Activated naive CD8-positive, alpha-beta T cell treated with anti-CD3 and anti-CD28 coated beads for 36 hours (primary cell): Measurements from ENCODE around the gene PRLH. TPM values are rescaled to one million over a fixed set of nuclear protein-coding genes. Genes with fewer than 3 reads are reported as not detected.

Source experiments
- DNase-seq: peaks from one replicate; pipeline ENCODE4 v3.0.0; 2021
- H3K27ac Mint-ChIP-seq: one replicate; pipeline ENCODE4 v1.8.0; 2022; ENCODE audit warnings: mild to moderate bottlenecking, moderate library complexity, mixed read lengths
- H3K27me3 Mint-ChIP-seq: one replicate; pipeline ENCODE4 v1.8.0; 2022; ENCODE audit warnings: mild to moderate bottlenecking, mixed read lengths
- H3K36me3 Mint-ChIP-seq: one replicate; pipeline ENCODE4 v1.8.0; 2021; ENCODE audit warnings: mild to moderate bottlenecking, mixed read lengths
- H3K4me1 Mint-ChIP-seq: one replicate; pipeline ENCODE4 v1.8.0; 2021; ENCODE audit warnings: mixed read lengths
- H3K4me3 Mint-ChIP-seq: one replicate; pipeline ENCODE4 v1.8.0; 2022; ENCODE audit warnings: mild to moderate bottlenecking, moderate library complexity, mixed read lengths
- H3K9me3 Mint-ChIP-seq: one replicate; pipeline ENCODE4 v1.8.0; 2022; ENCODE audit warnings: mixed read lengths
- total RNA-seq, 2 experiments: library from RNA; stranded (reverse); gene quantifications; one replicate each; pipeline ENCODE4 v1.2.3, GENCODE V29; 2021

The PRLH gene
- total RNA-seq, 2 experiments from 2014 or later, result not detected

DNA sequence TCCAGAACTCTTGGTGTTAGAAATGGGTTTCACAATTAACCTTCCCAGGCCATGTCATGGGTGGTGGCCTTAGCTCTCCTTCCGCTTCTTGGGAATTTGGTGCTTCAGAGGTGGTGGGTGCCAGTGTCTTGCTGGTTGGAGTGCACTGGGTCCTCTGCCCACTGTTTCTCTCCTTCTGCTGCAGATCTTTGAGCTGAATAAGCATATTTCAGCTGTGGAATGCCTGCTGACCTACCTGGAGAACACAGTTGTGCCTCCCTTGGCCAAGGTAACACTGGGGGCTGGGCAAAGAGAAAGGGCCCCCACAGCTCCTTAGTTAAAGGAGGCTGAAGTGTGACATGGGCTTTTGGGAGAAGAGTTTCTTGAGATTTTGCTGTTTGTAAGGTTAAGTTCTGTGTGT lies 32.0 kb upstream of the PRLH start:
- Mint-ChIP-seq H3K27me3 (no peaks in the 10 kb centered on the region), H3K4me3 (no peak overlapping the region), H3K36me3 (no peaks in the 10 kb centered on the region), H3K27ac (no peak overlapping the region), H3K4me1 (no peaks in the 10 kb centered on the region), H3K9me3 (no peaks in the 10 kb centered on the region)
- no peak for DNase-seq

DNA sequence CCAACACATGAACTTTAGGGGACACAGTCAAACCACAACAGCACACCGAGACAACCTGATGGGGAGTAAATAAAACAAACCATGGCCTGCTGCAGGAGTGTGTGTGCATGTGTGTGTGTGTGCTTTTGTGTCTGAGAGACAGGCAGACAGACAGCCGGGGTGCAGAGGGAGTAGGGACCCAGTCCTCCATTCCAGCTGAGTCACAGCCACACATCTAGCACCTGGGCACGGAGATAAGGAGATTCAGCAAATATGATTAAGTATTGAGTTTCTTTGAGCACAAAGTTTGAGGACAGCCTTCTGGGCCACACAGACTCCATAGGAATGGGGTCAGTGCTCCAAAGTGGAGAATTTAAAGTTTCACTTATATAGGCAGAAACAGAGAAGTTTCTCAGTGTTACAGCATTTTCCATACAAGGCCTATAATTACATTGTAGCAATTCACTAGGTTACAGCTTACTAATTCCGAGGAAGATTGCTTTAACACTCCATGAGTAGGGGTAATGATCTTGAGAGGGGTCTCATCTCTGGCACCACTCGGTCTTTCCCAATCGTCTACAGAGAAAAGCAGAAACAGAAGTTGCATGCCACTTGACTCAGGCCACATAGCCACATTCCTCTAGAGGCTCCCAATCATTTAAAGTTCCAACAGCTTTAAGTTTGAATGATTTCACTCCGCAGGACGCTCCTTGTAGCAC lies 30.8 kb upstream of the PRLH start:
- Mint-ChIP-seq H3K4me1 (no peaks in the 10 kb centered on the region), H3K27ac (no peak overlapping the region), H3K9me3 (no peaks in the 10 kb centered on the region), H3K27me3 (no peaks in the 10 kb centered on the region), H3K36me3 (no peaks in the 10 kb centered on the region), H3K4me3 (no peak overlapping the region)
- no peak for DNase-seq

DNA sequence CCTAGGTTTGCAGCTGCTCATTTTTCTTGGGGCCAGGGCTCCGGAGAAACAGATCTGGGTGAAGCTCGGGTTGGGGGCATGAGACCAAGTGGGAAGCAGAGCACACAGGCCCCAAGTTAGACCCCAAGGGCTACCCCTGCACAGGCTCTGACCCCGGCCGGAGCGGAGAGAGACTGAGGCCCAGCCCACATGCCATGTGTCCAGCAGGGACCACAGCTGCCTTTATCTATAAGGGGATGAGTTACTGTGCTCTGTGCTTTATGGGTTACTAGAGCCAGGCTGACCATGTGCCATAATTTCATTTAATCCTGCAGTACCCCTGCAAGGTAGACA lies 30.3 kb upstream of the PRLH start:
- no peaks in the 10 kb centered on the region for H3K4me1 Mint-ChIP-seq
- H3K27ac Mint-ChIP-seq, result no peak overlapping the region
- H3K9me3 Mint-ChIP-seq, result no peaks in the 10 kb centered on the region
- no peaks in the 10 kb centered on the region for H3K27me3 Mint-ChIP-seq
- H3K36me3 Mint-ChIP-seq, result no peaks in the 10 kb centered on the region
- no peak overlapping the region for H3K4me3 Mint-ChIP-seq
- no peak for DNase-seq

DNA sequence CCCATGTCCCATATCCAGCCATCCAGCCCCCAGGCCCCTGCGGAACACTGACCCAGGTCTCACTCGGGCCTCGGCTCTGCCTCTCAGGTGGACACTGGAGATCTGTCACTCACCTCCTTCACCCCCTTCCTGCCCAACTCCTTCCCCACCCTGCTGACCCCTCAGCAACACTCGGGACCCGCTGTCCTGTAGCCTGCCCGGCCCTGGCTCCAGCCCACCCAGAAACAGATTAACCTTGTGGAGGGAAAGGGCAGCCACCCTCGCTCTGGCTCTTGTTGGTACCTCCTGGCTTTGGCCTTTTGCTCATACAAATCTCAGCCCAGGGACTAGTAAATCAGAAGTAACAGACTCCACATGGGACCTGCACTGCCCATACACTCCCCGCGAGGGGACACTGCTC lies 29.8 kb upstream of the PRLH start:
- no peak overlapping the region for H3K27ac Mint-ChIP-seq
- H3K36me3 Mint-ChIP-seq, result no peaks in the 10 kb centered on the region
- H3K4me1 Mint-ChIP-seq, result no peaks in the 10 kb centered on the region

DNA sequence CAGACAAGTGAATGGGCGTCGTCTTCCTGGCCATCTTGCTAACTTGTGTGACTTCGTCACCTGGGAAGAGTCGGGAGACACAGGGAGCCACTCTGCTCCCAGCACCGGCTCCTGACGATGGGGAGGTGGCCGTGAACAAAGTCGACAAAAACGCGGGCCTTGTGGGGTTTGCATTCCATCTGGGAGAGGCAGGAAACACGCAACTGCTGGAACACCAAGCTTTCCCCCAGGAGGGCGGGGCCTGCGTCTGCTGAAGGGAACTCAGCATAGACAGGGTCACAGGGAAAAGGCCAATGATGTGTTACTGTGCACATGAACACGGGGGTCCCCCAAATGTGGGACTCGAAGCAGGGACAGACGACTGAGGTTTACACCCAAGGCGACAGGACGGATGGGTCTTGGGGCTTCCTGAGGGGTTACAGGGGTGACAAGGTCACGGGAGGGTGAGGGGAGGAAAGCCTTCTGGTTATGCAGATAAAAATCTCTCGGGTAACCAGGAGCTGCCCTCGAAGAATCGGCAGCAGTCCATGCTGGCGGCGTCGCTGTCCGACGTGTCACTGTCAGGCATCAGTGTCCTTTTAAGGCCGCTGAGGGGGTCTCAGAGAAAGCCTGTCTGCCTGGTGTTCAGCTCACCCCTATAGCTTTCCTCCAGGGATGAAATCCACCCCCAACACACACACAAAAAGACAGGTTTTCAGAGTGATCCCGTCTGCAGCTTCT lies 28.2 kb upstream of the PRLH start:
- no peaks in the 10 kb centered on the region for H3K36me3 Mint-ChIP-seq
- DNase-seq, result no peak
- no peaks in the 10 kb centered on the region for H3K4me1 Mint-ChIP-seq
- no peaks in the 10 kb centered on the region for H3K27me3 Mint-ChIP-seq
- no peak overlapping the region for H3K27ac Mint-ChIP-seq
- H3K4me3 Mint-ChIP-seq, result no peak overlapping the region
- H3K9me3 Mint-ChIP-seq, result no peaks in the 10 kb centered on the region

More for the DNA sequence above, 29.8 kb upstream of the PRLH start:
- Mint-ChIP-seq H3K9me3 (no peaks in the 10 kb centered on the region), H3K27me3 (no peaks in the 10 kb centered on the region), H3K4me3 (no peak overlapping the region)
- no peak for DNase-seq

DNA sequence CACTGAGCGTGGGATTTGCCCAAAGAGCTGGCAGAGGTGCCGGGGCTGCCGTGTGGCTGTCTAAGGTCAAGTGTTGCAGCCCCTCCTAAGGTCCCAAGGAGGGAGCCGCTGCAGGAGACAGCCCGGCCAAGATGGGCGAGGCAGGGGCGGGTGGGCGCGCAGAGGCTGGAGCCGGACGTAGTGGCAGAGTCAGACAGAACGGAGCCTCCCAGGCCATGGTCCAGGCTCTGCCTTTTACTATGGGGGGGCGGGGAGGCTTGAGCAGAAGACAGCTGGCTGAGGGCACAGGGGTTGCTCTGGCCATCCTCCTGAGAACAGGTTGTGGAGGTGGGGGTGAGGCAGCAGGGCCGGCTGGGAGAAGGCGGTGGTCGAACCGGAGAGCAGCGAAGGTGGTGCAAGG lies 27.5 kb upstream of the PRLH start:
- Mint-ChIP-seq H3K4me1 (no peaks in the 10 kb centered on the region), H3K27me3 (no peaks in the 10 kb centered on the region), H3K4me3 (no peak overlapping the region), H3K27ac (no peak overlapping the region), H3K36me3 (no peaks in the 10 kb centered on the region), H3K9me3 (no peaks in the 10 kb centered on the region)
- DNase-seq, result no peak

DNA sequence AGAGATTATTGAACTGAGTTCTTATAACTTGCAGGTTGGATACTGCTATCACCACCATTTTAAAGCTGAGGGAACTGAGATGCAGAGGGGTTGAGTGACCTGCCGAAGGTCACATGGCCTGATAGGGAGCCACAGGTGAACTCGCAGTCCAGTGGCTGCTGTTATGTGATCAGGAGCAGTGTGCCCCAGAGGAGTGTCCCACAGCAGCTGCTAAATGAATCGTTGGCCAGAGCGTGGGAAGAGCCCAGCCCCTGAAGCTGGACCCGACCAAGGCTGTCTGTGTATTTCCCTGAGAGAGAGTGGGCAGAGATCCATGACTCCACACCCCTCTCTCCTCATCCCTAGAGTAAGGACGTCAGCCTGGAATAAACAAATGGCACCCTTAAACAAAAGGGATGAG lies 26.7 kb upstream of the PRLH start:
- H3K27ac Mint-ChIP-seq, result no peak overlapping the region
- no peaks in the 10 kb centered on the region for H3K9me3 Mint-ChIP-seq
- no peak for DNase-seq
- H3K36me3 Mint-ChIP-seq, result no peaks in the 10 kb centered on the region
- no peak overlapping the region for H3K4me3 Mint-ChIP-seq
- H3K27me3 Mint-ChIP-seq, result no peaks in the 10 kb centered on the region
- no peaks in the 10 kb centered on the region for H3K4me1 Mint-ChIP-seq

DNA sequence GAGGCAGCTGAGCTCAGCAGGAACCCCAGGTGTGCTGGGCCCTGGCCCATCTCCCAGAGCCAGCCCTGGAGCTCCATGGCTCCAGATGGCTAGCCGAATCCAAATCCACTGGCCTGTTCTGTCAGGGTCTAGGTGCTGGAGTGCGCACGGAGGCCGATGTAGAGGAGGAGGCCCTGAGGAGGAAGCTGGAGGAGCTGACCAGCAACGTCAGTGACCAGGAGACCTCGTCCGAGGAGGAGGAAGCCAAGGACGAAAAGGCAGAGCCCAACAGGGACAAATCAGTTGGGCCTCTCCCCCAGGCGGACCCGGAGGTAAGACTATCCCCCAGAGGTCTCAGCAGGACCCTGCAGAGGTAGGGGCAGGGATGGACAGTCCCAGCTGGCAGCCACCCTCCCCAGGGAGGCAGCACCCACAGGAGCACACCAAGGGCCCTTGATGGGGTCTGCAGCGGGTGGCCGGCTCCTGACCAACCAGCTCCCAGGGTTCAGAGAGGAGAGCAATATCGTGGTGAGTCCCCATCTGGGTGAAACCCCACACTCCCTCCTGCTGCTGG lies 26.1 kb upstream of the PRLH start:
- H3K9me3 Mint-ChIP-seq, result no peaks in the 10 kb centered on the region
- H3K27ac Mint-ChIP-seq, result no peak overlapping the region
- no peaks in the 10 kb centered on the region for H3K36me3 Mint-ChIP-seq
- H3K4me1 Mint-ChIP-seq, result no peaks in the 10 kb centered on the region
- no peak overlapping the region for H3K4me3 Mint-ChIP-seq
- no peak for DNase-seq
- H3K27me3 Mint-ChIP-seq, result no peaks in the 10 kb centered on the region

DNA sequence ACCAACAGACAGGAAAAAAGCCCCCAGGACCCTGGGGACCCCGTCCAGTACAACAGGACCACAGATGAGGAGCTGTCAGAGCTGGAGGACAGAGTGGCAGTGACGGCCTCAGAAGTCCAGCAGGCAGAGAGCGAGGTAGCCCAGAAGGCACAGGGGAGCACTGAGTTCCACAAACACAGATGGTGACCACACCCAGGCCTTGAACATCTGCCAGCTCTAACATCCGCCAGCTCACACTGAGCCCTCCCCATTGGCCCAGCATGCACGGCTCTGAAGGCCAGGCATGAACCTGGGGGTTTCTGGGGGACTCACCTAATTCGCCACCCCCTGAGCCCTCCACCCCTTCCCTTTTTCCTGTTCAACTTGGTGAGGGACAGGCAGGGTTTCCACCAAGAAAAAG lies 25.6 kb upstream of the PRLH start:
- H3K27me3 Mint-ChIP-seq, result no peaks in the 10 kb centered on the region
- no peak for DNase-seq
- no peaks in the 10 kb centered on the region for H3K9me3 Mint-ChIP-seq
- no peak overlapping the region for H3K27ac Mint-ChIP-seq
- no peaks in the 10 kb centered on the region for H3K36me3 Mint-ChIP-seq
- H3K4me1 Mint-ChIP-seq, result no peaks in the 10 kb centered on the region
- no peak overlapping the region for H3K4me3 Mint-ChIP-seq

DNA sequence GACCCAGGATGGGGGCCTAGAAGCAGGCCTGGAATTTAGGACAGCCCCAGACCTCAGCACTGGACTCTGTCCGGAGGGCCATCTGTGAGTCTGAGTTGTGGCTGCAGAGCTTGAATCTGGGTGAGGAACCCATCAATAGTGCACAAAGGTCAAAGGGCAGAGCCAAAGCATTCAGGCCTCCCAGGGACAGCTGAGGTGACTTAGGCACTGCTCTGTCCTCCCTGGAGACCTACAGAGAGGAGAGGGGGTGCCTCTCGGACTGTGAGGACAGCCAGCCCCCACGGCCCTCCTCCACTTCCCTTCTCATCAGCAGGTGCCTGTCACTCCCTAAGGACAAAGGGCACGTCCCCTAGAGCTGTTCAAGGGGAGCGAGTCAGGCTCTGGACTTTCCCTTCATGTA lies 25.1 kb upstream of the PRLH start:
- H3K36me3 Mint-ChIP-seq, result no peaks in the 10 kb centered on the region
- DNase-seq, result no peak
- H3K4me1 Mint-ChIP-seq, result no peaks in the 10 kb centered on the region
- no peaks in the 10 kb centered on the region for H3K9me3 Mint-ChIP-seq
- H3K27ac Mint-ChIP-seq, result no peak overlapping the region
- H3K27me3 Mint-ChIP-seq, result no peaks in the 10 kb centered on the region
- no peak overlapping the region for H3K4me3 Mint-ChIP-seq

DNA sequence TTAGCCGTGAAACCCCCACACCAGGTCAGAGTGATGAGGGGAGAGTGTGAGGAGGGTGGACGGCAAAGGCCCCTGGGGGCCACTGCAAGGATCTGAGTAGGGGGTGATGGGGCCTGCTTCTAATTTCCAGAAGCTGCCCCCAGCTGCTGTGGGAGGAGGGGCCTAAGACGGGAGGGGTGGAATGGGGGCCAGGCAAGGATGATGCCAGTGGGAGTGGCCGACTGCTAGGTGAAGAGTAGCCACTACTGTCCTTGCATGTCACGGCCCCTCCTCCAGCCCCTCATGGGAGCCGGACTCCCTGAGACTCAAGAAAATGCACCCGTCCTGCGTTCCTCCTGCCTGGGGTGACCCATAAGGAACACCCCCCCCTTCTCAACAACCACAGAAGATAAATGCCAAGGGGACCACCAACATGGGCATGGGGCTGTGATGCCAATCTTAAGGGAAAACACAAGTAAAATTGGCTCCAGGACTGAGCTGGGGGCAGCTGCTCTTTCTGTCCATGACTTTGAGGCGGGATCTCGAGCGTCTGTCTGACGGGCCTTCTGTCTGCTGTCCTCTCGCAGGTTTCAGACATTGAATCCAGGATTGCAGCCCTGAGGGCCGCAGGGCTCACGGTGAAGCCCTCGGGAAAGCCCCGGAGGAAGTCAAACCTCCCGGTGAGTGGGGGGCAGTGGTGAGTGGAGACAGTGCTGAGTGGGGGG lies 24.2 kb upstream of the PRLH start:
- Mint-ChIP-seq H3K4me1 (no peaks in the 10 kb centered on the region), H3K9me3 (no peaks in the 10 kb centered on the region), H3K36me3 (no peaks in the 10 kb centered on the region), H3K27ac (no peak overlapping the region), H3K27me3 (no peaks in the 10 kb centered on the region), H3K4me3 (no peak overlapping the region)
- DNase-seq, result no peak

DNA sequence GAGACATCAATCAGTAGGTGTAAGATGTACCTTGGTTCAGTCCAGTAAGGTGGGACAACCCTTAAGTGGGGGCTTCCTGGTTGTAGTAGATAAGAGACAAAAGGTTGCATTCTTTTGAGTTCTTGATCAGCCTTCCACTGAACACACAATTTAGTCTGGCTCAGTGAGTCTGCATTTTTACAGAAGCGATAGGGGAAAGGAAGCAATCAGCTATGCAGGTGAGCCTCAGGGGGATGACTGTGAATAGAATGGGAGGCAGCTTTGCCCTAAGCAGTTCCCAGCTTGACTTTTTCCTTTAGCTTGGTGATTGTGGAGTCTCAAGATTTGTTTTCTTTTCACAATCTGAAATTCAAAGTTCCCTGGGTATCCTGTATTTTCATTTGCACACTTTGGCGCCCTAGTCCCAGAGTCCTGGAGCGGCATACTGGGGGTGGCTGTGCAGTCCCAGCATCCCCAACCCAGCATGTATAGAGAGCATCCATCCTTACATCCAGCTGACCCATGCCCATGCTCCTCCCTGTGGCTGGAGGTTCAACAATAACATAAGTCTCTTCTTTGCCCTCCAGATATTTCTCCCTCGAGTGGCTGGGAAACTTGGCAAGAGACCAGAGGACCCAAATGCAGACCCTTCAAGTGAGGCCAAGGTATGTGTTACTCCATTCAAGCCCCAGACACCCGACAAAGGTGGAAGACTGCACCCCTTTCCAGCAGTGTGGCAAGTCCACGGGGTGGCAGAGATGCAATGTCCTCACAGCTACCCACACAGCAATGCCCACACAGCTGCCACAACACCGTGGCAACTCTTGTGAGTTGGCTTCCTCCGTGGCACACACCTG lies 20.1 kb upstream of the PRLH start:
- Mint-ChIP-seq H3K4me1 (no peaks in the 10 kb centered on the region), H3K27ac (no peak overlapping the region), H3K4me3 (no peak overlapping the region), H3K27me3 (no peaks in the 10 kb centered on the region), H3K9me3 (no peaks in the 10 kb centered on the region), H3K36me3 (no peaks in the 10 kb centered on the region)
- no peak for DNase-seq

DNA sequence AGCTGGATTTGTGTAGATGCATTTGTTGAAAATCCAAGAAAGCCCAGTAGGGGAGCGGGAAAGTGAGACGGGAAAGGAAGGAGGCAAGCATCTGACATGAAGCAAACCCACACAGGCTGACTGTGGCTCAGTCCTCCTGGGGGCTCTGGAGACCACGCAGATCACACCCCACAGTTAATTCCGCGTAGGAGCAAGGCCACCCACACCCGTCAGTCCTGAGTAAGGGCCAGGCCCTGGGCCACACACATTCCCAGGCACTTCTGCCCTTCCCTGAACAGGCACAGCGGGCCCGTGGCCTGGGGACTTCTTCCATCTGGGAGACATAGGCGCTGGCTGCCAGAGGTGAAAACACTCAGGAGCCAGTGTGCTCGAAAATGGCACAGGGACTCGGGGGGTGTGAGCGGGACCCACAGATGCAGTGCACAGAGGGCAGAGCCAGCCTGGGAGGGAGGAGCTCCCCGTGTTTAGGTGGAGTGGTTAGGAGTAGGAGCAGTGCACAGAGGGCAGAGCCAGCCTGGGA lies 19.4 kb upstream of the PRLH start:
- Mint-ChIP-seq H3K4me3 (no peak overlapping the region), H3K4me1 (no peaks in the 10 kb centered on the region), H3K36me3 (no peaks in the 10 kb centered on the region), H3K27ac (no peak overlapping the region), H3K9me3 (no peaks in the 10 kb centered on the region), H3K27me3 (no peaks in the 10 kb centered on the region)
- no peak for DNase-seq

DNA sequence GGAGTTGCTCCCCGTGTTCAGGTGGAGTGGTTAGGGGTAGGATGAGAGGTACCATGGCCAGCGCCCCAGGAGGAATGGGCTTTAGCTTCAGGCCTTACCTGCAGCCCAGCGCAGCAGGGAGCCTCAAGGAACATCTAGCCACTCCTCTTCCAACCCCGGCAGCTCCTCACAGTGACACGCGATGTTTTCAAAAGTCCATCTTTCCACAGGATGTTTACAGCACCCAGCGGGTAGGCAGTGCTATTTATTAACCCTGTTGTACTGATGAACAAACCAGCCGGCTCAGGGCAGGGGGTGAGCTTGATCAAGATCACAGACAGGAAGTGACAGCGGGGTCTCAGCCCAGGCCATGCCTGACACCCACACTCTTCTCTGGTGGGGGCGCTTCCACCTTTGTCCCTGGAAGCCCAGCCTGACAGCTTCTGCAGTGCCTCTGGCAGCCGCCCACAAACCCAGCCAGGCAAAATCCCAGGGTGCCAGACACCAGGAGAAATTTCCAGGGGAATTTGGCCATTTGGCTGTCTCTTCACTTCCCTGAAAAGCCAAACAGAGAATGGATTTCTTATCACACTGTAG lies 18.4 kb upstream of the PRLH start:
- H3K27ac Mint-ChIP-seq, result no peak overlapping the region
- H3K27me3 Mint-ChIP-seq, result no peaks in the 10 kb centered on the region
- DNase-seq, result no peak
- no peaks in the 10 kb centered on the region for H3K4me1 Mint-ChIP-seq
- no peaks in the 10 kb centered on the region for H3K36me3 Mint-ChIP-seq
- H3K9me3 Mint-ChIP-seq, result no peaks in the 10 kb centered on the region
- H3K4me3 Mint-ChIP-seq, result no peak overlapping the region
